Right ventricle myocardium superior (tissue), 1 donor: ENCODE measurements around the gene VWA5A. TPM values are rescaled to one million over a fixed set of nuclear protein-coding genes. Genes with fewer than 3 reads are reported as not detected.

Source experiments
- ATAC-seq: fragments of 200-7000 bp; cut with Tn5 transposase; one replicate; pipeline ENCODE4 v1.9.1; 2020; ENCODE audit warnings: mild to moderate bottlenecking; ENCODE audit not compliant: poor library complexity
- DNase-seq: peaks from one replicate; pipeline ENCODE4 v3.0.0-alpha.2; 2020
- intact Hi-C: fragments of 100-400 bp; cut with DNase I; formaldehyde crosslinking; loops from one replicate; pipeline ENCODE4 v1.11.2; 2022
- long read RNA-seq: library from polyadenylated mRNA; unstranded; transcript quantifications from one replicate; pipeline ENCODE4 v2.0.0, GENCODE V29; 2021
- total RNA-seq: library from RNA; stranded (reverse); fragmentation: NEBNext Ultra II Directional; extraction: Animal tissue kit (Norgen Biotek cat#: 25700); gene quantifications from one replicate; pipeline ENCODE4 v1.2.1, GENCODE V29; 2021
- donor health status: DM: no; HTN: yes; CAD: no; lungs with severe emphysema.

VWA5A gene, protein sequence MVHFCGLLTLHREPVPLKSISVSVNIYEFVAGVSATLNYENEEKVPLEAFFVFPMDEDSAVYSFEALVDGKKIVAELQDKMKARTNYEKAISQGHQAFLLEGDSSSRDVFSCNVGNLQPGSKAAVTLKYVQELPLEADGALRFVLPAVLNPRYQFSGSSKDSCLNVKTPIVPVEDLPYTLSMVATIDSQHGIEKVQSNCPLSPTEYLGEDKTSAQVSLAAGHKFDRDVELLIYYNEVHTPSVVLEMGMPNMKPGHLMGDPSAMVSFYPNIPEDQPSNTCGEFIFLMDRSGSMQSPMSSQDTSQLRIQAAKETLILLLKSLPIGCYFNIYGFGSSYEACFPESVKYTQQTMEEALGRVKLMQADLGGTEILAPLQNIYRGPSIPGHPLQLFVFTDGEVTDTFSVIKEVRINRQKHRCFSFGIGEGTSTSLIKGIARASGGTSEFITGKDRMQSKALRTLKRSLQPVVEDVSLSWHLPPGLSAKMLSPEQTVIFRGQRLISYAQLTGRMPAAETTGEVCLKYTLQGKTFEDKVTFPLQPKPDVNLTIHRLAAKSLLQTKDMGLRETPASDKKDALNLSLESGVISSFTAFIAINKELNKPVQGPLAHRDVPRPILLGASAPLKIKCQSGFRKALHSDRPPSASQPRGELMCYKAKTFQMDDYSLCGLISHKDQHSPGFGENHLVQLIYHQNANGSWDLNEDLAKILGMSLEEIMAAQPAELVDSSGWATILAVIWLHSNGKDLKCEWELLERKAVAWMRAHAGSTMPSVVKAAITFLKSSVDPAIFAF
- total RNA-seq, result 3.5 TPM
- long read RNA-seq, full-length matches to known transcripts, result 12 of 18 reads
- long read RNA-seq, partial matches to known transcripts, result 6 of 18 reads
- long read RNA-seq, other reads (novel, unspliced or antisense), result 0 of 18 reads

DNA sequence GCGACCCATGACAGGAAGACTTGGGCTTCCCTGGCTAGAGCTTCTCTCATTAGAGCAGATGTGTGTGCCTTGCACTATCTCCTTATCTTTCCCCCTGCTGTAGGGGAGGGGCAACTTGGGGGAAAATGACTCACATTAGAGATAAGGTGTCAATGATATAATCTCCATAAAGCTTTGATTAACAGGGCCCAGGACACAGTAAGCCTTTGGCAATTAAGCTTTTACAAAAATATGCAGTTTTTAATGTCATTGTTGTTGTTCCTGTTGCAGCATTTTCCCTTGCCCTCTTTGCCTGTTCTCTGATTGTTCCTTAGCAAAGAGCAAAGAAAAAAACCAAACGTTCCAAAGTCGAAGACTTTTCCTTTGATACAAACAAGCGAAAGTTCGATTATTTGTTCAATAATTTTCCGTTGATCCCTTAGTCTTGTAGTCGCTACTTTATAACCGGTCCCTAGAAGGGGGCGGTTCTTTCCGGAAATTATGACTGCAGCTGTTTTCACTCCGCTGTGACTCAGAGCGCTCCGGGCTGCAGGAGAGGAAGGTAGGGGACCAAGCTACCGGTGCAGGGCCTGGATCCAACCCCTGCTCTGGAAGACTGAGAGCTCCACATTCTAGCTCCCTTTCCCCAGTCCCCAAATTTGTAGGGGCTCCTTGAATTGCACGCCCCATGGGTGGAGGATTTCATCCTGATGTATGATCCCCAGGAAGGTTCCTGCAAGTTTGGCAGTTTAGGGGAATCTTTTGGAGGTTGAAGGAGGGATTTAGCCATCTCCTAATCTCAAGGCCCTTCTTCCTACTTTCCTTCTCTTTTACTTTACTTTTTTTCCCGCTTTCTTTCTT lies at the start of gene VWA5A:
TSS of gene VWA5A (plus strand) at position 509 of the 840 bp plus-strand sequence. CDS start 2,062 bp downstream, outside the sequence.
- DNase-seq (peak; percentile 71), ATAC-seq (peak; percentile 96)
- intact Hi-C loops, result no loop called here

DNA sequence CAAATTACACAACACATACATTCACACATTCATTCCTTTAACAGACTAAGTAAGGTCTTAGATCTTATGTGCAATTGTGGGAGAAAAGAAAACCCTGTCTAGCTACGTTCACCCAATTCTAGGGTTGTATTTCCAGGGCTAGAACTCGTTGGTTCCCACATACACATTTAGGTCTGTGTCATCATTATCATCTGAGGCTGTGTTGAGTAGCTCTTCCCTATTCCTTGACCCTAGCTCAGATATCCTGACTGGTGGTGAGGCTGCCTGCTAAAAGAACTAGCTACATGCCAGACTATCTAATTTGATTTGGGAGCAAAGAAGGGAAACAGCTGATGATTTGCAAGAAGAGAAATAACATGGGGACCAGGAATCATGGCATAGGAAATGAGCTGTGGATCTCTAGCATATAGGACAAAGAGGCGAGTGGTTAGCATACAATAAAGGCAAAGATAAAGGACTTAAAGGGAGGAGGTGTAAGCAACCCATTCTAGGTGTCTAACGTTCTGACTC lies 46.6 kb upstream of the VWA5A start:
- intact Hi-C loops, result no loop called here
- ATAC-seq (no peak), DNase-seq (no peak)

DNA sequence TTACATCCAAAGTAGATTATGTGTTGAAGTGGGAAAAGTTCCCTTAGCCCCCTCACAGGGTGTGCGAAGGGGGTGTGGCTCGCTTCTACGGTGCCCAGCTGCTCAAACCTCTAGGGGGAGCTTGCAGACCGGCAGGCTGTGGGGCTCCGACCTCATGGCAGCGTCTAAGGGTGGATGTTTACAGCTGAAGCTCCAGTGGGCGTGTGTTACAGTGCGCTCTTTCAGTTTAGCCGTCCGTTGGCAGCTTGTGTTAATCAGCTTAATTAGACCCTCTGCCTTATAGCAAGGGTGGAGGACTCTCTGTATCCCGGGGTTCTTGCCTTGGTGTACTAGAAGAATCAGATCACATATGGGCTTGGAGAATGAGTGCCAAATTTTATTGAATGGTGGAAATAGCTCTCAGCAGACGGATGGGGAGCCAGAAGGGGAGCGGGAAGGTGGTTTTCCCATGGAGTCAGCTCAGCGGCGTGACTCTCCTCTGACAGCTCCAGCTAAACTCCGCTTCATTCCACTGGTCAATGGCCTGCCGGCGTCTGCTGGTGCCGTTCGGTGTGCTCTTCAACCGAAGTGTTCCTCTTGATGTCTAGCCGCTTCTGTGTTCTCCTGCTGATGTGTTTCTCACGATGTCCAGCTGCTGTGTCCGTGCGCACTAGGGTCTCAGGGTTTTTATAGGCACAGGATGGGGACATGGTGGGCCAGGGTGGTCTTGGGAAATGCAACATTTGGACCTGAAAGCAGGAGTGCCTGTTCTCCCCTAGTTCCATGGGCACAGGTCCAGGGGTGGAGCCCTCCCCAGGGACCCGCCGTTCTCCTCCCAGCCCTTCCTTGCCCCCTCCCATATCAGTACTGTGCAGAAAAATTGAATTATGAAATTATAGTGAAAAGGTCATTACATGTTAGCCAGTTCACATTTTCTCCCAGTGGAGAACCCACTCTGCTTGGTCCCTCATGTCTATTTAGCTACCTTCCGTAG lies 45.5 kb upstream of the VWA5A start:
- DNase-seq (peak; percentile 58), ATAC-seq (peak; percentile 65)
- intact Hi-C loops, result loop anchor here (10.0 kb wide), 1 partner anchor 515 kb away; no protein-coding TSS in a partner anchor

DNA sequence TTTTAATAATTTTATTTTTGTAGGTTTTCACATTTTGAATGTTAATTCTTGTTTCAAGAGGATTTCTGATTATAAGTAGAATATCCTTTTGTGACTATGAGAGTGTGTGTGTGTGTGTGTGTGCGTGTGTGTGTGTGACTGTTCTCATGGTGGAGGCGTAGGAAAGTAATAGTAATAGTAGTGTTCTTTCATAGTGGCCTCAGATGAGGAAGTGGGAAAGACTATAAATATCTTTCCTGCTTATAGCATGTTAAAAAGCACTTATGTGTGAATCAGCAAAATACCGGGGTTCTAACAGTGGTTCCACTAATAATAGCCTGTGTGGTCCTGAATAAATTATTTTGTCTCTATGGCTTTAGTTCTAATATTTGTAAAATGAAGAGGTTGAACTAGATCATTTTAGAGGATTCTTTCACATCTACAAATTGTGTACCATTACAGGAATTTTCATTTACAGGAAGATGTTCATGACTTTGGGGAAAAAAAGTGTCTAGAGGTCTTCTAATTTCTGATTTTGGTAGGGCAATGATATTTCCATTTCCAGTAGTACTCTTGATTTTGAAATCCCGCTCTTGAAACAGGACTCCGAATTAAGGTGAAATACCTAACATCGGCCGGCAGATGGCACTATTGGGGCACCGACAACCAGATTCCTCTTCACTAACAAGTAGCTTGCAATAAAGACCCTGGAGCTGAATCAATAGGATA lies 44.2 kb upstream of the VWA5A start:
- intact Hi-C loops, result loop anchor here (10.0 kb wide), 1 partner anchor 514 kb away; no protein-coding TSS in a partner anchor
- DNase-seq (peak; percentile 47), ATAC-seq (peak; percentile 62)

DNA sequence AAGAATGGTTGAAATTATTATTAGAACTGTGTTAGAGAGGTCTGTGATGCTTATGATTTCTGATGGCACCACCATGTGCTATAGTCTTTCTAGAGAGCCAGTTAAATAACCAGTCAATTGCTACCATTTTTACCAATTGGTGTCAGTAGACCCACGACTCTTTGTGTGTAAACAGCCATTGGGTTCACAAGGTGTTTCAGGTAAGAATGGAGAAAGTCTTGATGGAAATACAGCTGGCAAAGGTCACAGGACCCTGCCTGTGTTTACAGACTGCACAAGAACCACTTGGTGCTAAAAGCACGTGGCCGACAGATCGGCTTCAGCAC lies 43.7 kb upstream of the VWA5A start:
- intact Hi-C loops, result loop anchor here (10.0 kb wide), 1 partner anchor 513 kb away; no protein-coding TSS in a partner anchor
- ATAC-seq (no peak), DNase-seq (no peak)

DNA sequence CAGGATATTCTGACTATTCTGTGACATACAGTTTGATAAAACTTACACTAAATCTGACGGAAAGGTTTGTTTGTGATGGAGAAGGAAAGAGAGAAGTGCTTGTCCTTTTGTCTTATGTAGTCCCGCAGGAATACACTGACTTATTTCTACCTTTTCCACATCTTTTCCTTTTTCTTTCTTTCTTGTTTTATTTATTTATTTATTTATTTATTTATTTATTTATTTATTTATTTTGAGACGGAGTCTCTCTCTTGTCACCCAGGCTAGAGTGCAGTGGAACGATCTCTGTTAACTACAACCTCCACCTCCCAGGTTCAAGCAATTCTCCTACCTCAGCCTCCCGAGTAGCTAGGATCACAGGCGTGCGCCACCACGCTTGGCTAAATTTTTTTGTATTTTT lies 43.1 kb upstream of the VWA5A start:
- DNase-seq, result no peak

DNA sequence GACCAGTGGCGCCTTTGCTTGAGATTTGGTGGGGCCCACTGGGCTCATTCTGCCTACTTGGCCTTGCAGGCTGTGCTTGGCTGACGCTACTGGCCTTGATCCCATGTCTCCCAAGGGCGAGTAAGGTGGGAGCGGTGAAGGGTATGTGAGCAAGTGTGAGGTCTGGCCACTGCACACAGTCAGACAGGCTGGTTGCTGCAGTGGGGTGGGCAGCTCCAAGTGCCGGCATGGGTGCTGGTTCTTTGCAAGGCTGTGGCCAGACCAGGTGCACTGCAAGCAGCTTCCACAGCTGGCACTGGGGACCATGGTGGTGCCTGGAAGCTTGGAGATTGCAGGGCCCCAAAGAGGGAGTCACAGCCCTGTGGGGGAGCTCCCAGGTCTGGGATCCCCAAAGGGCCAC lies 40.7 kb upstream of the VWA5A start:
- ATAC-seq (no peak), DNase-seq (no peak)
- intact Hi-C loops, result loop anchor here (10.0 kb wide), 1 partner anchor 510 kb away; no protein-coding TSS in a partner anchor

More for the DNA sequence above, 43.1 kb upstream of the VWA5A start:
- intact Hi-C loops, result loop anchor here (10.0 kb wide), 1 partner anchor 513 kb away; no protein-coding TSS in a partner anchor
- ATAC-seq, result no peak

DNA sequence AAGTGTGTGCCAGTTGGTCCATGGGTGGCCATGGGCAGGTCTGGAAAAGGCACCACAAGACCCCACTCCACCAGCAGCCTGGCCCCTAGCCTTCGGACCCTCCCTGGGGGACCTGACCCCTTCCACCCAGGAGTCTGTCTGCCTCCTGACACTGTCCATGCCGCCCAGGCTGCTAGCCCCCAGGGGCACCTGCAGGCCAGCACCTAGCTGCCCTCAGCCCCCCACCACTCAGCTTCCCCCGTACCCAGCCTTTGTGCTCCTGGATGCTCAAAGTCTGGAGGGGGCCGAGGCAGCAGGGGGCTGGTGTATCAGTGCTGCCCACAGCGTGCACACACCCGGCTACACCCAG lies 39.8 kb upstream of the VWA5A start:
- DNase-seq (no peak), ATAC-seq (peak; percentile 9)
- intact Hi-C loops, result loop anchor here (10.0 kb wide), 1 partner anchor 509 kb away; no protein-coding TSS in a partner anchor

DNA sequence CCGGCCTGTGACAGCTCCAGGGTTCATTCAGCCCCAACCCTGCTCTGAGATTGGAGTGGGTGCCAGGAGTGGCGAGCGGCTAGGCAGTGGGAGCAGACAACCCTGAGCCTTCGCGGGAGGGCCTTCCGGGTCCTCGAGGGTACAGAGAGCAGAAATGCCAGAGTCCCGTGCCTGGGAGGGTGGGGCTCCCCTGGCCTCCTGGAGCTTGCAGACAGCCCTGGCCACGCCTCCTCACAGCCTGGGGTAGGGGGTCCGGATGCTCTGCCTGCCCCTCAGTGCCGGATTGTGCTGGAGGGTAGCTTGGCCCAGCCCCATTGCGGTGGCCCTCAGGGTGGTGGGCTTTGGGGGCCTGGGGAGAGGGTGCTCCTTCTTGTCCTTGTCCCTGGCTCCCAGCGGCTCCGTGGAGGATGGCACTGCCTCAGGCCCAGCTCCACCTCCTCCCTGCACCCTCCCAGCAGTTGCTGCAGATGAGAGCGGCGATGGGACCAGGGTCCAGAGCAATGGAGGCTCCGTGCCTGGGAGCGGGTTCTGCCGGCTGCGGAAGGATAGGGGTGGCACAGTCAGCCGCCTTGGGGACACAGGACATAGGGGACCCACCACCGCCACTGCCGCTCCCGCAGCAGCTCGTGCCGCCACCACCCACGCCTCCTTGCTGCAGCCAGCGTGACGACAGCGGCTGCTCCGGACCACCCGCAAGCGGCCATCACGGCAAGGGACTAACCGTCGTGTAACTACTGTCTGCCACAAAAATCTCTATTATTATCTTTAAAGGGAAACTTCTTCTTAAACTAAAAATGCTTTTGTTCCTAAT lies 39.2 kb upstream of the VWA5A start:
- ATAC-seq, result peak; percentile 51
- intact Hi-C loops, result loop anchor here (10.0 kb wide), 1 partner anchor 509 kb away; no protein-coding TSS in a partner anchor
- DNase-seq, result peak; percentile 41

DNA sequence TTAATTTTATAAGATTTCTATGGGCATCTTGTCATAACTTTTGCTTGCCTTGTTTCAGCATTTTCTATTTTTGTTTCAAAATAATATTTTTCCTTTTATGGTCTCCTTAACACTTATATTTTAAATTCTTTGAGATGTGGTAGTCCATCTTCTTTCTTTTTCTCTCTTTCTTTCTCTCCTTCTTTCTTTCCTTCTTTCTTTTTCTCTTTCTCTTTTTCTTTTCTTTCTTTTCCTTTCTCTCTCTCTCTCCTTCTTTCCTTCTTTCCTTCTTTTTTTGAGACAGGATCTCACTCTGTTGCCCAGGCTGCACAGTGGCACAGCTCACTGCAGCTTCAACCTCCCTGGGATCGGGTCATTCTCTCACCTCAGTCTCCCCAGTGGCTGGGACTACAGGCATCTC lies 38.0 kb upstream of the VWA5A start:
- ATAC-seq, result no peak
- intact Hi-C loops, result loop anchor here (10.0 kb wide), 1 partner anchor 508 kb away; no protein-coding TSS in a partner anchor
- DNase-seq, result no peak

DNA sequence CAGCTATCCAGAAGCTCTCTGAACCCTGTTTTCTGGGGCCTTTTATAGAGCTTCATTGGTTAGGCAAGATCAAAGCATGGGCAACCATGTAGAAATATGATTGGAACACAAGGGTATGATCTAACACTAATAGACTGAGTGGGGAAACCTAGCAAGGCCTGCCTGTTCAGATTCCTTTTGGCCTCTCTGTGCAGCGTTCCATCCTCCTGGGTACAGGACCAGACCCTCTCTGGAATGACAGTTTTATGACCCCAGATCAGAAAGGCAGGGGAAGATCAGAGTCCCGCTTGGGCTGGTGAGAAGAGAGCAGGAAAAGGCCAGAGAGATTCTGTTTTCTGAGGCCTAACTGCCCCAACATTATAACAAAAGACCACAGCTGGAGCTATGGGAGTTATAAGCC lies 36.7 kb upstream of the VWA5A start:
- no peak for DNase-seq
- no peak for ATAC-seq
- intact Hi-C loops, result loop anchor here (10.0 kb wide), 1 partner anchor 506 kb away; no protein-coding TSS in a partner anchor

DNA sequence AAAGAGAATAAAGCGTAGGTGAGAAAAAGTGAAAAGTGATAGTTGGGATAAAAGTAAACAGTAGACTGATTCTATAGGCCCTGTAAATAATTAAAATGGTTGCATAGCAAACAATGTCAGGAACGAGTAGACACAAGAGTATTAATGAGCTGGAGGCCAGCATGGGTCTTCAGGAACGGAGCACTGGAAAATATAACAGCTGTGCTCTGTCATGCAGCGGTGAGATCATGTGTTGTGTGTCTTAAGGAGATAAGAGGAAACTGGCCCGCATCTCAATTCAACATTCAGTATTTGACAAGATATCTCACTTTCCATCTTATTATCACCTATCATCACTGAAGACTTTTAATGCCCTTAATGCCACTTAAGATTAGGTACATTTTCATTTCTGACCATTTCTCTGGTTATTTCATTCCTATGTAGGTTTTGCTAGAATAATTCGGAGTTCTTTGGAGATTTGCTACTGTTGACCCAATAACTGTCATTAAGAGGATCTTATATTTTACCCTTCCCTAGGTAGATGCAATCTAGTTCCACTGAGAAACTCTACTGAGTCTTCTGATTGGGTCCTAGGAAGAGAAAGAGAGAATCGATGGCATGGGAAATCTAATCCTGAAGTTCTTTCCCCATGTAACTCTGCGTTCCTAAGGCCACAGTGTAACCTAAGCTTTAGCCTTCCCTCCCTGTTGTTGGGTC lies 35.5 kb upstream of the VWA5A start:
- ATAC-seq, result peak; percentile 34
- no peak for DNase-seq
- intact Hi-C loops, result loop anchor here (10.0 kb wide), 1 partner anchor 505 kb away; no protein-coding TSS in a partner anchor

DNA sequence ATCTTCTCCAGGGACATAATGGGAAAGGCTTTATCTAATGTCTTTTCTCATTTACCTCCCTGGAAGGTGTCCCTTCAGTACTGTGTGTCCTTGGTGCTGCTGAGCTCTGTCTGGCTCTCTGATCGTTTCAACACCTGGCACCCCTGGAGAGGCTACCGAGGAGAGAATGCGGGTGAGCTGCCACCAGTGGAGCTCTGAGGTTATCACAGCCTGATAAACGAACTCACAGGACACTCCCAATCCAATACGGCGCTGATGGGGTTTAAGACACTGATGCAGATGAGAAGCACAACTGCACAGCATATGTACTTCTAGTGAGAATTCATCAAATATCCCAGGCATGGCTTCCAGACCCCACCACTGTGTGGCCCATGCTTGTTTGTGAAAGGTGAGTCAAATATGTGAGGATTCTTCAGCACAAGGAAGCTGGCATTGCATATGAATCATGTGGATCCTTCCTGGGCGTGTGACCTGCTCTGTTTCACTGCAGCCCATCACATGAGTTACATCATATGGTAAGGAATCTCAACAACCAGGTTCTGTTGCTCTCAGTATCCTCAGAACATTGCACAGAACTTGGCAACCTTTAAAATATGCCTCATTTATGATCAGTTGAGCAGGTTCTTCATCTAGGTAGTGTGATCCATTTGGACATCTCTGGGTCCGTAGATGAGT lies 34.8 kb upstream of the VWA5A start:
- intact Hi-C loops, result no loop called here
- ATAC-seq (no peak), DNase-seq (no peak)

DNA sequence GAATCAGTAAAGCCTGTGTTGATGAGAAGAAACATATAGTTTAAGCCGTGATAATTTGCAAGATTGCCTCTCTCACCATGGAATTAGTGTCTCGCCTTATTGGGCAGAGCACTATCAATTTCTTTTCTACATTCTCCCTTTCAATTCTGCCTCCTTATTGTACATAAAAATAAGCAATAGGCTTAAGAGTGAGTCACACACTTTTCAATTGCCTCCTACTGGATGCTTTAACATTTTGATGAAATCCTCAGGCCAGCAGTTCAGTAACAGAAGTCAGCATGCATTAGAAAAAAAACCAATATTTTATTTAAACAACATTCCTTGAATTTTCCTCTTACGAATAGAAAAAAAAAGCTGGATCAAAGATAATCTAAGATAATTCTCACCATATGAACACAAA lies 33.8 kb upstream of the VWA5A start:
- no peak for ATAC-seq
- intact Hi-C loops, result no loop called here

DNA sequence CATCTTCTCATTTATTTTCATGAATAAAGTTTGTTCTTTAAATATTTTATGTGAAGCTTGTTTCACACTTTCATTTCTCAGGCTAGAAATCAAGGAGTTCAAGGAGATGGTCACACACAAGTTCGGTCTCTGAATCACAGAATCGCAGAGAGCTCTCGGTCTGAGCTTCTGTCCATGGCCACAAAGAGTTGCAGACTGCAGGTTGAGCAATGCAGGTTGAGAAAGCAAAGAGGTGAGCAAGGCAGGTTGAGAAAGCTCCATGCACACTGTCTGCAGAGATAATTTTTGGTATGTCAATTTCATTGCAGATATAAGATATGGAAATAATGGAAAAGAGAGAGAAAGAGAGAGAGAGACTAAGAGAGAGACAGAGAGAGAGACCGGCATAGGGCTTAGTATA lies 32.9 kb upstream of the VWA5A start:
- ATAC-seq, result no peak
- DNase-seq, result no peak
- intact Hi-C loops, result no loop called here

More for the DNA sequence above, 33.8 kb upstream of the VWA5A start:
- DNase-seq, result no peak
